GM21786 (cell line): ENCODE data around the gene SIM2.
"Not testable (repeated sequence)": the region's sequence is repeated elsewhere in the genome, so short reads cannot be mapped to it uniquely, and the experiment has no call there.

Experiments used
- ATAC-seq: cut with Tn5 transposase; IDR thresholded peaks from one replicate; pipeline ENCODE4 v1.9.1; 2021; ENCODE audit not compliant: unreplicated experiment

Gene SIM2, protein sequence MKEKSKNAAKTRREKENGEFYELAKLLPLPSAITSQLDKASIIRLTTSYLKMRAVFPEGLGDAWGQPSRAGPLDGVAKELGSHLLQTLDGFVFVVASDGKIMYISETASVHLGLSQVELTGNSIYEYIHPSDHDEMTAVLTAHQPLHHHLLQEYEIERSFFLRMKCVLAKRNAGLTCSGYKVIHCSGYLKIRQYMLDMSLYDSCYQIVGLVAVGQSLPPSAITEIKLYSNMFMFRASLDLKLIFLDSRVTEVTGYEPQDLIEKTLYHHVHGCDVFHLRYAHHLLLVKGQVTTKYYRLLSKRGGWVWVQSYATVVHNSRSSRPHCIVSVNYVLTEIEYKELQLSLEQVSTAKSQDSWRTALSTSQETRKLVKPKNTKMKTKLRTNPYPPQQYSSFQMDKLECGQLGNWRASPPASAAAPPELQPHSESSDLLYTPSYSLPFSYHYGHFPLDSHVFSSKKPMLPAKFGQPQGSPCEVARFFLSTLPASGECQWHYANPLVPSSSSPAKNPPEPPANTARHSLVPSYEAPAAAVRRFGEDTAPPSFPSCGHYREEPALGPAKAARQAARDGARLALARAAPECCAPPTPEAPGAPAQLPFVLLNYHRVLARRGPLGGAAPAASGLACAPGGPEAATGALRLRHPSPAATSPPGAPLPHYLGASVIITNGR

DNA sequence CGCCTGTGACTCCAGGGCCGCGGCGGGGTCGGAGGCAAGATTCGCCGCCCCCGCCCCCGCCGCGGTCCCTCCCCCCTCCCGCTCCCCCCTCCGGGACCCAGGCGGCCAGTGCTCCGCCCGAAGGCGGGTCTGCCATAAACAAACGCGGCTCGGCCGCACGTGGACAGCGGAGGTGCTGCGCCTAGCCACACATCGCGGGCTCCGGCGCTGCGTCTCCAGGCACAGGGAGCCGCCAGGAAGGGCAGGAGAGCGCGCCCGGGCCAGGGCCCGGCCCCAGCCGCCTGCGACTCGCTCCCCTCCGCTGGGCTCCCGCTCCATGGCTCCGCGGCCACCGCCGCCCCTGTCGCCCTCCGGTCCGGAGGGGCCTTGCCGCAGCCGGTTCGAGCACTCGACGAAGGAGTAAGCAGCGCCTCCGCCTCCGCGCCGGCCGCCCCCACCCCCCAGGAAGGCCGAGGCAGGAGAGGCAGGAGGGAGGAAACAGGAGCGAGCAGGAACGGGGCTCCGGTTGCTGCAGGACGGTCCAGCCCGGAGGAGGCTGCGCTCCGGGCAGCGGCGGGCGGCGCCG is at the start of gene SIM2:
Gene SIM2 (plus strand): TSS at position 135 of the 565 bp plus-strand sequence. CDS start 632 bp downstream, outside the sequence.
- ATAC-seq = no peak

GRCh38 chr21:36654324-36654723 is 44.6 kb upstream of the SIM2 start:
- ATAC-seq = no peak

GRCh38 chr21:36654796-36655325 is 44.1 kb upstream of the SIM2 start:
- ATAC-seq = no peak

DNA sequence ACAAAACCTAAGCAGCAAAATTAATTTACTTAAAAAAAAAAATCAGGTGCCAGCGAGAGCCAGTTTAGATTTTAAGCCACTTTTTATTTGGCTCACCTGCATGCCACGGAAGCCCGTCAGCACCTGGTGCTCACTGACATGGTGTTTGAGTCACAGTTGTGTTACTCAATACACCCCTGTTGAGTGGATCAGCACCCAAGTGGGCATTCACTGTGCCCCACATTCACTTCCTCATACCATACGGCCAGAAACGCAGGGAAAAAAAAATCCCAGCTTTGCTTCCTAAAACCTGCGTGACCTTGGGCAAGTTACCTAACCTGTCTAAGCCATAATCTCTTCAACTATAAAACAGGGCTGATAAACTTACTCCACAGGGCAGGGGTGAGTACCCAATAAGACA is 42.8 kb upstream of the SIM2 start:
- no peak for ATAC-seq

GRCh38 chr21:36657290-36657689 is 41.6 kb upstream of the SIM2 start:
- ATAC-seq = not testable (repeated sequence)

- ATAC-seq = no peak
Measured at GRCh38 chr21:36657999-36658398, 40.9 kb upstream of the SIM2 start.

GRCh38 chr21:36658926-36659325 is 40.0 kb upstream of the SIM2 start:
- no peak for ATAC-seq

DNA sequence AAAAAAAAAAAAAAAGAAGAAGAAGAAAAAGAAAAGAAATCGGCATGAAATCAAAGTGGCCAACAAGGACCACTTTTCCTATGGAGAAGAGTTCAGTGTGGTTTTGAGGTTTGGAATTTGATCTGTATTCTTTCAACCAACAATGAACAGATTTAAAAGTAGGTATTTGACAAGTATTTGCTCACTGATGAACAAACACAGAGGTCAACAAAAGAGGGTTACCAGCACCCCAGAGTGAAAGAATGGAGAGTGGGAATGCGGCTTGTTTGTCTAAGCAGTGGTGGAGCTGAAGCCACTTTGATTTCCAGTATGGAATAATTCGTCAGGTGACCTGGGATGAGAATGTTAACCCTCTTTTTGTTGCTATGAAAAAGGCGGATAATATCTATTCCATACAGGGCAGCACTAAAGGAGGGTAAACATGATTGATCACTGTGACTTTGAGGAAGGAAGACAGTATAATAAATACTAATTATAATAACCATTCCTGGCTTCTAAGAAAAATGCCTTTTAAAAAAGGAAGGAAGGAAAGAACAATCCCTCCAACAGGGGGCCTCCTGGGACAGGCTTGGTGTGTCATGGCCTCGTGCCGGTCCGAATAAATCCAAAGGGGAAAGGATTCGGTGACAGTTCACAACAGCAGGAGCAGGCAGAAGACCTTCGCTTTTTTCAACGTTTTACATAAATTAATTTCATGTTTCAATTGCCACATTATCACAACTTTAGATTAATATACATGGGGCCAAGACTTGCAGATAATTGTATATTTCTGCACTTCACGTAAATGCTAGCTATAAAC is 37.2 kb upstream of the SIM2 start:
- ATAC-seq = no peak

GRCh38 chr21:36663033-36663855 is 35.7 kb upstream of the SIM2 start:
- ATAC-seq = no peak

GRCh38 chr21:36664662-36664990 is 34.3 kb upstream of the SIM2 start:
- no peak for ATAC-seq

DNA sequence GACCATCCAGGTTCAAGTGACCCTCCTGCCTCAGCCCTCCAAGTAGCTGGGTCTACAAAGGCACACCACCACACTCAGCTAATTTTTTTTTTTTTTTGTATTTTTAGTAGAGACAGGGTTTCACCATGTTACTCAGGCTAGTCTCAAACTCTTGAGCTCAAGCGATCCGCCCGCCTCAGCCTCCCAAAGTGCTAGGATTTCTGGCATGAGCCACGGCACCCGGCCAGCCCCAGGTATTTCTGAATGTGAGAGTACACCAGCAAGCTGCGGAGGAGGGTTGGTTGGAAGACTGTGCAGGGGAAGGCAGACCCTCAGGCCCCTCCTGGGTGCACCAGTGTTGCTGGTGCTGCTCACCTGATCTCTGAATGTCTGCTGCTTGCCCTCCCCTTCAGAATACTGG is 33.1 kb upstream of the SIM2 start:
- no peak for ATAC-seq

- ATAC-seq = no peak
Measured at GRCh38 chr21:36668713-36669112, 30.2 kb upstream of the SIM2 start.

DNA sequence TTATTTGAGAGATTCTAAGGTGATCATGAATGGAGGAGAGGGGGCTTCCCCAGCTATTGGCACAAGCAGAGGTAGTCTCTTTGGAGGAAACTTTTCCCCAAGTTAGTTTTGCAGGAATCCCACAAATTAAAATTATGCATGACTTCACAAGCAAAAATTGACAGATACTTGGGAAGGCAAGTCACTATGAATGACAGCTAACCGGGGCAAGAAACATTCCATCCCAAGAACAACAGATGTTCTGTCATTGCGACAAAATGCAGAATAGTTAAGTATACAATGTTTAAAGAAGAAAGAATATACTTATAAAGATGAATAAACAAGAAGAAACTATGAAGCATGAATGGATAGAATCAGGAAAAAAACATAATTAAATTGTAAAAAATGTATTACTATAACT is 27.1 kb upstream of the SIM2 start:
- no peak for ATAC-seq

DNA sequence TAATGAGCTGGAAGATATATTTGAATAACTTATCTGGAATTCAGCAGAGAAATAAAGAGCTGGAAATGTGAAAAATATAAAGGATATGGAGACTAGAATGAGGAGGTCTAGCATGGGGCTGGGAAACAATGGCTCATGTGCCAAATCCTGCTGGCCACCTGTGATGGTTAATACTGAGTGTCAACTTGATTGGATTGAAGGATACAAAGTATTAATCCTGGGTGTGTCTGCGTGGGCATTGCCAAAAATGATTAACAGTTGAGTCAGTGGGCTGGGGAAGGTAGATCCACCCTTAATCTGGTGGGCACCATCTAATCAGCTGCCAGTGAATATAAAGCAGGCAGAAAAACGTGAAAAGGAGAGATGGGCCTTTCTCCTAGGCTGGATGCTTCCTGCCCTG is 26.6 kb upstream of the SIM2 start:
- ATAC-seq = not testable (repeated sequence)

GRCh38 chr21:36672737-36673136 is 26.2 kb upstream of the SIM2 start:
- no peak for ATAC-seq

- no peak for ATAC-seq
Measured at GRCh38 chr21:36676039-36676950, 22.6 kb upstream of the SIM2 start.

DNA sequence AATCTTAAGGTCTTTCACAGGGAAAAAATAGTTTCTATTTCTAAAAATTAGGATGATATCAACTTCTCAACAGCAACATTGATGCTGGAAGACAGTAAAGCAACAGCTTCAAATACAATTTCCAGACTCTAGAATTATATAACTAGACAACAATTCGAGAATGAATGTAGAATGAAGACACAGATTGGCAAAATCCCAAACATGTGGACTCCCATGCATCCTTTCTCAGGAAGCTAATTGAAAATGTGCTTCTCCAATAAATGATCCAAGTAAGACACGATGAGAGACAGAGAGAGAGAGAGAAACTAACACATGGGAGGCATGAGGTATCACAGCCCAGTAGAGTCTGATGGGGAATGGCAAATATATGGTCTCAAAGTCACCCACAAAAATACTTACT is 21.5 kb upstream of the SIM2 start:
- no peak for ATAC-seq

- no peak for ATAC-seq
Measured at GRCh38 chr21:36678538-36678937, 20.4 kb upstream of the SIM2 start.

DNA sequence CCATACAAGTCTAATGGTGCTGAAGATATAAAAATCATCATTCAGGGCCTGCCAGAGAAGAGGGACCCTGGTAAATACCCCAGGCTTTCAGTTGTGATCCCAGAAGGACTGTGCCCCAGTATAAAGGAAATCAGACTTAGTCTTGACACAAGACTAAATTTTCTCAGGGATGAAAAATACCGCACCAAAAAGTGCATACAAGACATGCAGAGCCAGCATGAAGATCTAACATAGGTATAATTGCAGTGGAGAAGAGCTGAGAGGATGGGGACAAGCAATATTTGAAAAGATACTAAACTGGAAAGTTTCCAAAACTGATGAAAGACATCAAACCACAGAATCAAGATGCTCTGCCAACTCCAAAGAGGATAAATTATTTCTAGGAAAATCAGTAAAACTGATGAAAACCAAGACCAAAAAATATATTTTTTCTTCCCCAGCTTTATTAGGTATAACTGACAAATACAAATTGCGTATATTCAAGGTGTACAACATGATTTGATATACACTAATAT is 17.7 kb upstream of the SIM2 start:
- ATAC-seq = no peak
